OCI-LY3 (cell line): ENCODE measurements around the gene SELENOP.

Experiments used
- H2AFZ ChIP-seq: fragments of 200-600, 300-600 bp; shearing (Covaris generic); 2 replicates; pipeline ENCODE4 v1.6.0; 2014; ENCODE audit warnings: antibody characterized with exemption, low read depth, low read length
- H3K27ac ChIP-seq: fragments of 200-600, 300-600 bp; sonication (generic); 2 replicates; pipeline ENCODE4 v1.5.1; 2014; ENCODE audit warnings: mild to moderate bottlenecking, low read length, moderate library complexity, mixed read lengths
- H3K27me3 ChIP-seq: fragments of 200-600, 300-600 bp; sonication (generic); 2 replicates; pipeline ENCODE4 v1.6.1; 2014; ENCODE audit warnings: low read depth, low read length, mixed read lengths
- H3K36me3 ChIP-seq: fragments of 200-600, 300-600 bp; sonication (generic); replicated peaks from 2 replicates; pipeline ENCODE3; 2014; ENCODE audit warnings: low read depth, low read length, mixed read lengths
- H3K4me1 ChIP-seq: fragments of 300-600, 200-600 bp; sonication (generic); 2 replicates; pipeline ENCODE4 v1.6.1; 2014; ENCODE audit warnings: low read length, mixed read lengths
- H3K4me2 ChIP-seq: fragments of 200-600, 300-600 bp; sonication (generic); 2 replicates; pipeline ENCODE4 v1.6.1; 2014; ENCODE audit warnings: low read length, mixed read lengths
- H3K4me3 ChIP-seq: fragments of 300-600, 200-600 bp; sonication (generic); 2 replicates; pipeline ENCODE4 v1.5.1; 2014; ENCODE audit warnings: antibody characterized with exemption, mild to moderate bottlenecking, low read length, moderate library complexity
- H3K79me2 ChIP-seq: fragments of 300-600, 200-600 bp; shearing (Covaris generic); 2 replicates; pipeline ENCODE4 v1.6.1; 2014; ENCODE audit warnings: mild to moderate bottlenecking, low read length, mixed read lengths
- H3K9ac ChIP-seq: fragments of 300-600, 200-600 bp; shearing (Covaris generic); 2 replicates; pipeline ENCODE4 v1.6.0; 2014; ENCODE audit warnings: mild to moderate bottlenecking, low read length, moderate library complexity
- H3K9me3 ChIP-seq: fragments of 200-600, 300-600 bp; shearing (Covaris generic); 2 replicates; pipeline ENCODE4 v1.6.1; 2014; ENCODE audit warnings: low read length, mixed read lengths; ENCODE audit not compliant: insufficient read depth
- H4K20me1 ChIP-seq: fragments of 200-600, 300-600 bp; sonication (generic); 2 replicates; pipeline ENCODE4 v1.6.1; 2016; ENCODE audit warnings: low read length, mixed read lengths; ENCODE audit not compliant: insufficient read depth
- EZH2phosphoT487 ChIP-seq: fragments of 200-600 bp; shearing (Covaris generic); IDR thresholded peaks from 2 replicates; pipeline ENCODE4 v1.6.1; 2018; ENCODE audit warnings: antibody characterized with exemption, mixed run types, low read depth
- TF ChIP-seq, protein P1 (sequence below): fragments of 200-600, 300-600 bp; sonication (generic); IDR thresholded peaks from 2 replicates; pipeline ENCODE4 v1.5.1; 2014; ENCODE audit warnings: antibody characterized with exemption, low read length, low read depth

SELENOP gene

DNA sequence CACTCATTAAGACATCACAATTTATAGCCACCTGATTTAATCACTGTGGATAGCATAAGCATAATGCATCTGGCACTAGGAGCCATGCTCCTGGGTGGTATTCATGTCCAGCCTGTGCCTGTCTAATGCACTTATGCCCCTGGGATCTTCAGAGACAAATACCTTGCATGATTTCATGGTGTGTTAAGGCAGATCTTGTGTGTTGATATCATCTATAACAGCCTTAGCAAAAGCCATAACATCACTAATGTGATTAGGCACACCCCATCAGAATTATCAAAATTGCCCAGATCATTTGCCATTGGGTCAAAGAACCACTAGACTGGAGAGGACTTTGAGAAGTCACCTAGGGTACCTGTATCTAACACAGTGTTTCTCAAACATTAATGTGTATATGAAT lies 43.7 kb upstream of the SELENOP start:
- Histone ChIP-seq H3K79me2 (no peaks in the 10 kb centered on the region), H3K4me3 (no peak overlapping the region)
- TF ChIP-seq, protein P1, sequence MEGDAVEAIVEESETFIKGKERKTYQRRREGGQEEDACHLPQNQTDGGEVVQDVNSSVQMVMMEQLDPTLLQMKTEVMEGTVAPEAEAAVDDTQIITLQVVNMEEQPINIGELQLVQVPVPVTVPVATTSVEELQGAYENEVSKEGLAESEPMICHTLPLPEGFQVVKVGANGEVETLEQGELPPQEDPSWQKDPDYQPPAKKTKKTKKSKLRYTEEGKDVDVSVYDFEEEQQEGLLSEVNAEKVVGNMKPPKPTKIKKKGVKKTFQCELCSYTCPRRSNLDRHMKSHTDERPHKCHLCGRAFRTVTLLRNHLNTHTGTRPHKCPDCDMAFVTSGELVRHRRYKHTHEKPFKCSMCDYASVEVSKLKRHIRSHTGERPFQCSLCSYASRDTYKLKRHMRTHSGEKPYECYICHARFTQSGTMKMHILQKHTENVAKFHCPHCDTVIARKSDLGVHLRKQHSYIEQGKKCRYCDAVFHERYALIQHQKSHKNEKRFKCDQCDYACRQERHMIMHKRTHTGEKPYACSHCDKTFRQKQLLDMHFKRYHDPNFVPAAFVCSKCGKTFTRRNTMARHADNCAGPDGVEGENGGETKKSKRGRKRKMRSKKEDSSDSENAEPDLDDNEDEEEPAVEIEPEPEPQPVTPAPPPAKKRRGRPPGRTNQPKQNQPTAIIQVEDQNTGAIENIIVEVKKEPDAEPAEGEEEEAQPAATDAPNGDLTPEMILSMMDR = no peak
- TF ChIP-seq EZH2phosphoT487 = no peak

DNA sequence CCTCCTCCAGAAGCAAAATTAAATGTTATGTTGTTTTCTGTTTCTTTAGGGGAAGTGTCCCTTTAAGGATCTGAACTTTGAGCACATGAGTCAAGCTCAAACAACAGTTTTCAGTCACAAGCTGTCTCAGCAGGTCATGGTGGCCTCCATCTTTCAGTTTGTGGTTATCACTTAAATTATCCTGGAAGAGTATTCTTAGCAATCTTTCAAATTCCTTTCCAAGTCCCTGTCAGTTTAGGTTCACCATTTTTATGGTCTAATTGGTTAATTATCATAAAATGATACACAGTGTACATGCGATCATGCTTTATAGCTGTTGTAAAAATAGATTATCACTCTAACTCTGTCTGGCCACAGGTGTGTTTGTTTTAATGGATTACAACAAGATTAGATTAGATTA lies 43.1 kb upstream of the SELENOP start:
- H3K4me3 ChIP-seq = no peak overlapping the region
- H4K20me1 ChIP-seq = no peaks in the 10 kb centered on the region
- no peaks in the 10 kb centered on the region for H3K36me3 ChIP-seq
- no peak overlapping the region for H3K4me2 ChIP-seq
- no peaks in the 10 kb centered on the region for H3K79me2 ChIP-seq
- H3K4me1 ChIP-seq = no peaks in the 10 kb centered on the region
- TF ChIP-seq EZH2phosphoT487 = no peak
- TF ChIP-seq, protein P1 = no peak
- H2AFZ ChIP-seq = no peak overlapping the region
- H3K27ac ChIP-seq = no peak overlapping the region
- H3K9me3 ChIP-seq = no peaks in the 10 kb centered on the region
- no peak overlapping the region for H3K9ac ChIP-seq
- H3K27me3 ChIP-seq = no peaks in the 10 kb centered on the region

More for the DNA sequence above, 43.7 kb upstream of the SELENOP start:
- no peak overlapping the region for H3K27ac ChIP-seq
- H3K4me1 ChIP-seq = no peaks in the 10 kb centered on the region
- H3K9ac ChIP-seq = no peak overlapping the region
- no peaks in the 10 kb centered on the region for H3K36me3 ChIP-seq
- no peak overlapping the region for H2AFZ ChIP-seq
- H3K9me3 ChIP-seq = no peaks in the 10 kb centered on the region
- no peaks in the 10 kb centered on the region for H4K20me1 ChIP-seq
- no peaks in the 10 kb centered on the region for H3K27me3 ChIP-seq
- H3K4me2 ChIP-seq = no peak overlapping the region

DNA sequence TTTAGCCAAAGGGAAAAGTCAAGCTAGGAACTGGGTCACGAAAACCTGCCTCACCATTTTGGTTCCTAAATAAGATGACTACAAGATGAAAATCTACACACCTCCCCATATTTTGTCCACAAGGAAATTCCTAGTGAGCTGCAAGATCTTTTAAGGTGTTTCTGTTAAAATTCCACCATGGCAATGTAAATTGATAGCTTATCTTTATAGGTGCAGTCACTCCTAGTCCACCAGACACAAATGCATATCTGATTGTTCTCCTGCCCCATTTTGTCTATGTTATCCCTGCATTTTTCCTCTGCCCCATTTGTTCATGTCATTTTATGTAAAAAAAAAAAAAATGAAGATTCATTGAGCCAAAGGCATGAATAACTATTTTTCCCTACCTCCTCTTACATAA lies 41.1 kb upstream of the SELENOP start:
- H3K4me1 ChIP-seq = no peaks in the 10 kb centered on the region
- no peaks in the 10 kb centered on the region for H3K79me2 ChIP-seq
- no peak overlapping the region for H2AFZ ChIP-seq

DNA sequence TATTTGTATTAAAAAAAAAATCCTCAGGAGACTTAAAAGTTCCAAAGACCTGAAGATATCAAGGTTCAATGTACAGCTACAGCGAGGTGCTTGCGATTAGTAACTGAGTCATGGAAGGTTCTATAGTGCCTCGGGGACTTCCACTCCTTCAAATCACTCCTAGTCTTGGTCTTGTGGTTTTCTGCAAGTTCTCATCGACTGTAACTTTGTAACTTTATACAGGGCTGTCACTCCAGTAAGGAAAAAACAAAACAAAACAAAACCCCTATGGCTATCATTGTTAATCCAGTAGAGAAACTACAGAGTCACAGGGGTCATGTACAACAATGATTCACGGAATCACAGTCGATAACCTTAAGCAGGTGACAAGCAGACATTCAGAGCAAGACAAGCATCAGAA lies 39.8 kb upstream of the SELENOP start:
- H3K27ac ChIP-seq = no peak overlapping the region
- H2AFZ ChIP-seq = no peak overlapping the region
- H3K27me3 ChIP-seq = no peaks in the 10 kb centered on the region
- no peak overlapping the region for H3K9ac ChIP-seq
- no peaks in the 10 kb centered on the region for H3K79me2 ChIP-seq
- no peaks in the 10 kb centered on the region for H3K36me3 ChIP-seq
- H3K4me2 ChIP-seq = no peak overlapping the region
- H3K4me3 ChIP-seq = no peak overlapping the region
- no peak for TF ChIP-seq EZH2phosphoT487
- TF ChIP-seq, protein P1 = no peak
- no peaks in the 10 kb centered on the region for H3K4me1 ChIP-seq
- H3K9me3 ChIP-seq = no peaks in the 10 kb centered on the region
- no peaks in the 10 kb centered on the region for H4K20me1 ChIP-seq

More for the DNA sequence above, 41.1 kb upstream of the SELENOP start:
- Histone ChIP-seq H3K9me3 (no peaks in the 10 kb centered on the region), H3K9ac (no peak overlapping the region), H3K4me3 (no peak overlapping the region), H3K27me3 (no peaks in the 10 kb centered on the region), H3K36me3 (no peaks in the 10 kb centered on the region), H4K20me1 (no peaks in the 10 kb centered on the region), H3K4me2 (no peak overlapping the region), H3K27ac (no peak overlapping the region)
- TF ChIP-seq EZH2phosphoT487 = no peak
- TF ChIP-seq, protein P1 = no peak
